Measurements from ENCODE around the gene BEX4. TPM values are rescaled to one million over a fixed set of nuclear protein-coding genes. Genes with fewer than 3 reads are reported as not detected.
A peak's percentile ranks its signal among the peaks of the same experiment; 100 is the strongest.

BEX4 gene
- total and polyA plus RNA-seq, 9 of the 15 experiments (the other 6 are each of a cell fraction or from before 2014, with no cell fraction given) = 74.6 to 399 (median 154) TPM

- TF ChIP-seq HOXB6 (CRISPR knock-in tag; IDR thresholded peaks at IDR 0.05; ENCODE audit: borderline replicate concordance) (no peak), TRIM24 (IDR thresholded peaks at IDR 0.05) (no peak), BCL6 (CRISPR knock-in tag; IDR thresholded peaks at IDR 0.05) (no peak), RBM14 (IDR thresholded peaks at IDR 0.05; ENCODE audit: borderline replicate concordance, insufficient read depth, low read depth, low read length) (no peak), CCNT2 (IDR thresholded peaks at IDR 0.05; ENCODE audit: borderline replicate concordance, extremely low read depth, insufficient read length, low read depth, low read length) (no peak), HNRNPL (IDR thresholded peaks at IDR 0.05; ENCODE audit: low read depth, low read length) (no peak), ZNF124 (CRISPR knock-in tag; IDR thresholded peaks at IDR 0.05) (no peak), RBBP5 (IDR thresholded peaks at IDR 0.05; ENCODE audit: borderline replicate concordance, insufficient read depth, low read length, poor library complexity, severe bottlenecking) (no peak), HINFP (tag; conservative IDR thresholded peaks at IDR 0.05; ENCODE audit: low read depth) (no peak), PKNOX1 (IDR thresholded peaks at IDR 0.05) (peak; percentile 88), POLR3G (IDR thresholded peaks at IDR 0.05; ENCODE audit: extremely low read depth, insufficient read length, insufficient replicate concordance) (no peak), ZBTB26 (CRISPR knock-in tag; IDR thresholded peaks at IDR 0.05) (no peak), GABPB2 (CRISPR knock-in tag; conservative IDR thresholded peaks at IDR 0.05) (no peak), ZNF431 (CRISPR knock-in tag; IDR thresholded peaks at IDR 0.05) (no peak), ZNF609 (CRISPR knock-in tag; IDR thresholded peaks at IDR 0.05; ENCODE audit: borderline replicate concordance) (no peak), RCOR1 (IDR thresholded peaks at IDR 0.05; ENCODE audit: borderline replicate concordance in 1 of 2, low read depth in 2 of 2, low read length in 2 of 2) (no peak), U2AF1 (optimal IDR thresholded peaks at IDR 0.05; ENCODE audit: low read depth, low read length) (no peak)
Observed at GRCh38 chrX:103254921-103255493, 40.1 kb downstream of the BEX4 start, which contains the start of gene TCEAL8 (continued).

Measured in K562 (cell line).